ENCODE results near the gene ABLIM2. TPM values are rescaled to one million over a fixed set of nuclear protein-coding genes. Genes with fewer than 3 reads are reported as not detected.

The ABLIM2 gene
- total RNA-seq, 1 experiment from 2014 or later: 6.1 TPM

DNA sequence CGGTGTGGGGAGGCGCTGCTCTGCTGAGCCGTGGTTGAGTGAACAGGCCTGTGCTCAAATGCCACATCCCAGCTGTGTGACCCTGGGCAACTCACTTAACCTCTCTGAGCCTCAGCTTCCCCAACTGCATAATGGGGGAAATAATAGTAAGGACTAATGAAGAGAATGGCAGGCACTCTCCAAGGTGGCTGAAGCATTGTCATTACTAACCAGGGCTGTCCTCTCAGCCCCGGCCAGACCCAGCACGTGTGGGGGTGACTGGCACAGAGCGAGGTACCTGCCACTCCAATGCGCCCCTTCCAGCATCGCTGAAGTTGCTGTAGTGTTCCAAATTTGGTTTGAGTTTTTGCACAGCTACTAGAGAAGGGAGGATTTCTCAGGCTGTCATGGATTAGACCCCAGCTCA is 80.0 kb downstream of the ABLIM2 start:
- ChIA-PET RAD21 (ENCODE audit: low non-redundant PET in 1 of 2, low total read pairs in 2 of 2, uncharacterized antibody in 2 of 2, unreplicated experiment in 2 of 2) (no interaction called here), POLR2A (no interaction called here), CTCF (no interaction called here)
- TF ChIP-seq ATF3 (IDR thresholded peaks at IDR 0.05): no peak
- TF ChIP-seq SIN3A (IDR thresholded peaks at IDR 0.05; ENCODE audit: low read depth): no peak
- TF ChIP-seq EZH2phosphoT487 (IDR thresholded peaks at IDR 0.05; ENCODE audit: borderline replicate concordance): no peak
- TF ChIP-seq CEBPB (IDR thresholded peaks at IDR 0.05; ENCODE audit: low read depth): no peak
- no peak for TF ChIP-seq POLR2A (IDR thresholded peaks at IDR 0.05; ENCODE audit: borderline replicate concordance, extremely low read depth, insufficient read depth, insufficient read length)
- TF ChIP-seq POLR2AphosphoS5 (IDR thresholded peaks at IDR 0.05; ENCODE audit: low read depth, low read length): no peak
- no peak for TF ChIP-seq YY1 (IDR thresholded peaks at IDR 0.05; ENCODE audit: extremely low read depth, insufficient replicate concordance, low read depth, low read length)
- TF ChIP-seq, protein P1, sequence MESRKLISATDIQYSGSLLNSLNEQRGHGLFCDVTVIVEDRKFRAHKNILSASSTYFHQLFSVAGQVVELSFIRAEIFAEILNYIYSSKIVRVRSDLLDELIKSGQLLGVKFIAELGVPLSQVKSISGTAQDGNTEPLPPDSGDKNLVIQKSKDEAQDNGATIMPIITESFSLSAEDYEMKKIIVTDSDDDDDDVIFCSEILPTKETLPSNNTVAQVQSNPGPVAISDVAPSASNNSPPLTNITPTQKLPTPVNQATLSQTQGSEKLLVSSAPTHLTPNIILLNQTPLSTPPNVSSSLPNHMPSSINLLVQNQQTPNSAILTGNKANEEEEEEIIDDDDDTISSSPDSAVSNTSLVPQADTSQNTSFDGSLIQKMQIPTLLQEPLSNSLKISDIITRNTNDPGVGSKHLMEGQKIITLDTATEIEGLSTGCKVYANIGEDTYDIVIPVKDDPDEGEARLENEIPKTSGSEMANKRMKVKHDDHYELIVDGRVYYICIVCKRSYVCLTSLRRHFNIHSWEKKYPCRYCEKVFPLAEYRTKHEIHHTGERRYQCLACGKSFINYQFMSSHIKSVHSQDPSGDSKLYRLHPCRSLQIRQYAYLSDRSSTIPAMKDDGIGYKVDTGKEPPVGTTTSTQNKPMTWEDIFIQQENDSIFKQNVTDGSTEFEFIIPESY (IDR thresholded peaks at IDR 0.05; ENCODE audit: extremely low read depth, insufficient replicate concordance, low read length): no peak
- no peak for TF ChIP-seq ELF1 (IDR thresholded peaks at IDR 0.05; ENCODE audit: borderline replicate concordance, low read depth)
- no peak for TF ChIP-seq SRF (IDR thresholded peaks at IDR 0.05; ENCODE audit: low read depth)
- TF ChIP-seq FOSL1 (IDR thresholded peaks at IDR 0.05; ENCODE audit: low read depth): no peak
- TF ChIP-seq CBX3 (IDR thresholded peaks at IDR 0.05; ENCODE audit: low read depth): no peak
- no peak for TF ChIP-seq CTCF (IDR thresholded peaks at IDR 0.05 in 2 of 3, conservative IDR thresholded peaks at IDR 0.05 in 1 of 3; ENCODE audit: borderline replicate concordance in 1 of 3, insufficient read depth in 1 of 3, low read depth in 2 of 3, low read length in 2 of 3)
- no peak for TF ChIP-seq TCF7L2 (IDR thresholded peaks at IDR 0.05; ENCODE audit: borderline replicate concordance, extremely low read depth, insufficient read depth, insufficient read length)
- TF ChIP-seq MAX (IDR thresholded peaks at IDR 0.05): no peak
- no peak for TF ChIP-seq ZNF274 (IDR thresholded peaks at IDR 0.05; ENCODE audit: low read depth, low read length)
- TF ChIP-seq REST (IDR thresholded peaks at IDR 0.05; ENCODE audit: low read depth): no peak
- ATAC-seq (no peak; the same call in 1 of the 2 replicates), DNase-seq (ENCODE audit: low read depth, low spot score) (no peak)
- Histone ChIP-seq H2AFZ (ENCODE audit: low read depth, low read length, poor library complexity, severe bottlenecking) (no peak overlapping the region), H3K9me3 (ENCODE audit: control insufficient read depth in 1 of 2, insufficient read depth in 1 of 2, low read depth in 1 of 2, low read length in 2 of 2) (no peaks in the 10 kb centered on the region), H3K9me2 (ENCODE audit: insufficient read depth) (no peaks in the 10 kb centered on the region), H3K4me1 (ENCODE audit: control insufficient read depth in 1 of 2, insufficient read depth in 2 of 2, low read length in 2 of 2) (no peaks in the 10 kb centered on the region), H3K4me2 (ENCODE audit: low read length) (no peak overlapping the region), H3K27ac (ENCODE audit: low read depth, low read length) (no peak overlapping the region), H3K4me3 (replicated peaks in 1 of 2; ENCODE audit: low read depth in 1 of 2, low read length in 2 of 2) (no peak overlapping the region), H3K79me2 (ENCODE audit: insufficient read depth, low read length) (no peaks in the 10 kb centered on the region), H3K36me3 (ENCODE audit: control insufficient read depth in 1 of 2, insufficient read depth in 2 of 2, low read length in 2 of 2) (no peaks in the 10 kb centered on the region), H3K27me3 (ENCODE audit: insufficient read depth, low read length) (no peaks in the 10 kb centered on the region), H3K9ac (ENCODE audit: low read length) (no peak overlapping the region), H4K20me1 (ENCODE audit: insufficient read depth) (no peaks in the 10 kb centered on the region)
- intact Hi-C loops (cut with micrococcal nuclease): no loop called here
- no TSS peak for BruUV-seq (replicated peaks)
